GM21390 (cell line): ENCODE measurements around the gene SACM1L.
A peak's percentile ranks its signal among the peaks of the same experiment; 100 is the strongest.
"Not testable (repeated sequence)": the region's sequence is repeated elsewhere in the genome, so short reads cannot be mapped to it uniquely, and the experiment has no call there.

Source experiments
- ATAC-seq: cut with Tn5 transposase; IDR thresholded peaks from one replicate; pipeline ENCODE4 v1.9.1; 2021; ENCODE audit not compliant: unreplicated experiment

Gene SACM1L

GRCh38 chr3:45666757-45667431 is 22.3 kb upstream of the SACM1L start:
- ATAC-seq: no peak

- ATAC-seq: no peak
Observed at GRCh38 chr3:45667569-45667934, 21.6 kb upstream of the SACM1L start.

GRCh38 chr3:45670436-45670835 is 18.8 kb upstream of the SACM1L start:
- no peak for ATAC-seq

DNA sequence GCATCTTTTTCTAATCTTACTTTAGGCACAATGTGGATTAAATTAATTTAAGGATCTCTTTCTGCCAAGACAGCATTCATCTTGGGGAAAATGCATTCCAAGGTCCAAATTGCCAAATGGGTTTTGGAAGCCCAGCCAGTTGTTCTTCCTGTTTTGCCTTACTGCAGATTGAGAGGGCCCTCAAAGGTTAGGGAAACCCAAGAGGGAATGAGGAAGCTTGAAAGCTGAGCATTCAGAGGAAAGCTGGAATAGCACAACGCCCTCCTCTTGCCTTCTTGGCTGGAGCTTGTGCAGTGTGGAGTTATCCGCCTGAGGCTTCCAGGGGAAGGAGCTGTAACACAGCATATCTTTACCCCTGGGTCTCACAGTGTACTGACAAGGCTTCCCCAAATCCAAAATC is 18.2 kb upstream of the SACM1L start:
- ATAC-seq: no peak

DNA sequence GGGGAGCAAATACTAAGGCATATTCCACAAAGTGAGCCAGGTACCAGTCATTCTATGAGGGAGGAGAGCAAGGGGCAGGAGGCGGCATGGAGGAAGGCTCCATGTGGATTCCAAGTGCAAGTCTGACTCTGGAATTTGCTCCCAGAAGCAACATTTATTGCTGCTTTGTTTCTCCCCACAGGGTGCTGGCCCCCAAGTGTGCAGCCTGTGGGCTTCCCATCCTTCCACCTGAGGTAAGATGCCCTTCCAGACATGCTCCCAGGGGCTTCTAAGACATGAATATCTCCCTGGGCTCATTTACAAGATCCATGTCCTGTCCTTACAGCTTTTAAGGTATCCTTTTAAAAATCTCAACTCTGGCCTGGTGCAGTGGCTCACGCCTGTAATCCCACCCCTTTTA is 15.9 kb upstream of the SACM1L start:
- ATAC-seq: no peak

GRCh38 chr3:45676325-45677032 is 12.7 kb upstream of the SACM1L start:
- ATAC-seq: no peak

DNA sequence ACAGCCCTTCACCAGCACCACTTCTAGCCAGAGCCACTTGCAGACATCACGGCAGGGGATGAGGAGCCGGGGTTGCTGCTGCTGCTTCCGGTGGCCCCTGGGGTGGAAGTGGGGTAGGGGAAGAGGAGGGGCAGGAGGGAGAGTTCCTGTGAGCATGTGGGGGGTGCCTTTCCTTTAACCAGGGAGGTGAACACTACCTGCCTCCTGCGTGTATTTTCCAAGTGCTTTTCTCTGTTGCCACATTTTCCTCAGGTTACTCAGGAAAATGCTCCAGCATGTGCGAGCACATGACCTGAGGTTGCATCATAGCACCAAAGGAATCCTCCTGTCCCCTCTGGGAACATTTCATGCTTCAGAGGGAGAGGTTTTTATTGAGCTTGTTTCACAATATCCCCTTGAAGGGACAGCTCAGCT is 12.2 kb upstream of the SACM1L start:
- ATAC-seq: no peak

GRCh38 chr3:45677841-45678240 is 11.4 kb upstream of the SACM1L start:
- ATAC-seq: no peak

DNA sequence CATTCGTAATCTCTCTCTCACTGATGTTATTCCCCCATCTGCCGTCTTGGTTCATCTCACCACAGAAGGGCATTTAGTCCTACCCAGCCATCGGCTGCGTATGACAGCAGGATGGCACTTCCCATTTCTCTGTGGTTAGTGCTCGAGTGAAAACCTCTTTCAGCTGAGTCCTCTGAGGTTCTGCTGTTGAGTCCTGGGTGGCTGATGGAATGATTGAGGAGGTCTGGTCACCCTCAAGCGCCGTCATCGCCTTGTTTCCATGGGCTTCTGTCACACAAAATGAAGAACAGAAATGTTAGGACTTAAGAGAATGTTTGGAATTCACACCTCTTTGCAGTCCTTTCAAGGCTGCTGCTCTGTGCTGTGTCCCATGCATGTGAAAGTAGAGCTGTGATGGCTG is 9.4 kb upstream of the SACM1L start:
- ATAC-seq: no peak

DNA sequence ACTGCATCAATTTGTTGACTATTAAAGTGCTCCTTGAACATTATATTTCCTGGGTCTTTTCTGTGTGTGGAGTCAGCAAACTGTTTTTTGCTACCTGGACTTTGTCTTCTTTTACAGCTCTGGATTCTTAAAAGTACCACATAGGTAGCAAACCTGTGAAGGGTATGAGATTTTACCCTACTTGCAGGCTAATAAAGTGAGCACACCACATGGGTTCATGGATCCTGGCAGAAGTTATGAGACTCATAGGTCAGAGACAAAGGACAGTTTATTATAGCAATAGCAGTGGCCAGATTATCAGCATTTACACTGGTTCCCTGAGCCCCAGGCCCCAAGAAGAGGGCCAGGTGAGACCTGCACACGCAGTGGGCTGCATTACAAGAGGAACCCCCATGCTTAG is 8.0 kb upstream of the SACM1L start:
- no peak for ATAC-seq

DNA sequence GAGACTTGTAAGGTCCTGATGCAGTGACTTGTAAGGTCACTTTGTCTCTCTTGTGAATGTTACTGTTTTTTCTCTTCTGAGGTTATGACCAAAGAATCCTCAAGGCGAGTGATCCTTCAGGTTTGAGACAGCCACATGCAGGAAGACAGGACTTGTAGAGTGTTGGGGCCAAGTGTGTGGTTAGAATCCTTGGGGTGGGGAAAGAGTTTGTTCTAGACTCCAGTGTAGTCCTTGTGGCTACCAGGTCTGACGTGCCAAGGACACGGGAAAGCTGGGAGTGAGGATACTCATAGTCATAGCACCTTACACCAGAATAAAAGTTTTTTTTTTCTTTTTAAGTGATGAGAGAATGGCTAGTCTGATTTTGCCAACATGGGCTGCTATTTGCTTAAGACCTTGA is 7.3 kb upstream of the SACM1L start:
- no peak for ATAC-seq

- no peak for ATAC-seq
Observed at GRCh38 chr3:45682311-45682710, 6.9 kb upstream of the SACM1L start.

- no peak for ATAC-seq
Observed at GRCh38 chr3:45682786-45683185, 6.4 kb upstream of the SACM1L start.

- ATAC-seq: no peak
Observed at GRCh38 chr3:45683417-45684326, 5.5 kb upstream of the SACM1L start.

DNA sequence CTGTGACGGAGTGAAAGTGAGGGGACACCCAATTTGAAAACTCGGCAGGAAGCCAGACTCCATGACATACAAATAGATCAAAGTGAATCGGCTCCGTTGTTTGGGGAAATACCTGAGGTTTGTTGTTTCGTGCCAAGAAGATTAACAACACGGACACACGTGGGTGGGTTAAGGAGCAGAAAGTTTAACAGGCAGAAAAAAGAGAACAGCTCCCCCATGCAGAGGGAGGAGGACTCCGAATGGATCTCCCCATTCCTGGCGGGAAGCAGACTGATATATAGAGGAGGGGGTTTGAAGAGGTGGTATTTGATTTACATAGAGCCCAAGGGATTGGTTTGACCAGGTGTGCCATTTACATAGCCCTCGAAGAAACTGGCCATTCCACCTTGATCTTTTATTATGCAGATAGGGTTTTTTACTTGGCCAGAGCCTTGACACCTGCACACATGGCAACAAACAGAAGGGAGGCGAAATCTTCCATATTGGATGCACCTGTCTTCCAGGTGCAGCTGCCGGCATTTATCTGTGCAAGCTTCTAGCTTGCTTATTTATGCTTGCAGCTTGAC is 4.8 kb upstream of the SACM1L start:
- ATAC-seq: no peak

DNA sequence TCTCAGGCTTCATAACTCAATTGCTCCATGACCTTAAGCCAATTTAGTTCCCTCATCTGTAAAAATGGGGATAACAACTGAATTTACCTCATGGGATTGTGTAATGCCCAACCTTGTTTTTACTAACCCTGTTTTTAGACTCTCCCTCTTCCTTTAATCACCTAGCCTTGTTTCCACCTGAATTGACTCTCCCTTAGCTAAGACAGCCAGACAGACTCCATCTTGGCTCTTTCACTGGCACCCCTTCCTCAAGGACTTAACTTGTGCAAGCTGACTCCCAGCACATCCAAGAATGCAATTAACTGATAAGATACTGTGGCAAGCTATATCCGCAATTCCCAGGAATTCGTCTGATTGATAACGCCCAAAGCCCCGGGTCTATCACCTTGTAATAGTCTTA is 3.5 kb upstream of the SACM1L start:
- not testable (repeated sequence) for ATAC-seq

GRCh38 chr3:45686850-45687249 is 2.3 kb upstream of the SACM1L start:
- no peak for ATAC-seq

- no peak for ATAC-seq
Observed at GRCh38 chr3:45687828-45688193, 1.4 kb upstream of the SACM1L start.

- ATAC-seq: peak; percentile 1
Observed at GRCh38 chr3:45688194-45688881, 858 bp upstream of the SACM1L start.

DNA sequence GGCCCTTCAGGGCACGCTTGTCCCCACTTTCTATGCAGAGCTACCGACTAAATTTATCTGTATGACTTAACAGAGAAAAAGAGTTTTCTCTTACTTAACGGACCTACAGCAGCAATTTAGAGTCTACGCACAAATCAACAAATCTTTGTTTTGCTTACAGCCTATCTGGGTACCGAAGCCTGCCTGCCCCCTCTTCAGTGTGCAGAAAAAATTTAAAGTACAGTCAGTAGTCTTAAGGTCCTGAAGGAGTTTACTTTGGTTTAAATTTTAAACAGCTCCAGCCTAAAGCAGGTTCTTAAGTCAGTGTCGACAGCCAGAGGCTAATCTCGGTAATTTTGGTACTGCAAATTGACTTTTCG is 570 bp downstream of the SACM1L start:
- ATAC-seq: no peak
